HEK293 (cell line): ENCODE data around the gene LMOD1.

Experiments
- CTCF ChIA-PET: fragments of 350-600 bp; formaldehyde crosslinking; extraction: SDS; loops from one replicate; lab custom pipeline; 2021; ENCODE audit warnings: antibody characterized with exemption; lab: Yijun Ruan, JAX
- POLR2A ChIA-PET: fragments of 300-600 bp; formaldehyde crosslinking; extraction: SDS; loops from one replicate; lab custom pipeline; 2020; ENCODE audit warnings: antibody characterized with exemption, inconsistent platforms; lab: Yijun Ruan, JAX
- H3K27ac ChIP-seq: fragments of 200-500 bp; sonication (Bioruptor generic); 2 replicates; pipeline ENCODE4 v1.5.1; 2014; ENCODE audit warnings: low read depth, low read length, control low read depth, inconsistent platforms; ENCODE audit errors: extremely low read depth
- H3K36me3 ChIP-seq, 2 experiments: fragments of 200-500 bp in 1 of 2; sonication (Bioruptor generic) in 1 of 2; 1 replicate in 1 of 2; 2 replicates in 1 of 2; pipeline ENCODE4 v1.5.1; 2014 to 2017; ENCODE audit warnings: inconsistent platforms in 2 of 2, low read length in 2 of 2; ENCODE audit not compliant: control insufficient read depth in 2 of 2, insufficient read depth in 1 of 2
- H3K4me1 ChIP-seq: fragments of 200-500 bp; sonication (Bioruptor generic); 2 replicates; pipeline ENCODE4 v1.5.1; 2014; ENCODE audit warnings: mild to moderate bottlenecking, low read length, inconsistent platforms; ENCODE audit not compliant: control insufficient read depth, insufficient read depth
- H3K4me3 ChIP-seq: 2 replicates; pipeline ENCODE4 v1.5.1; 2011; ENCODE audit warnings: low read depth, mild to moderate bottlenecking, control low read depth, low read length, moderate library complexity
- H3K9me3 ChIP-seq: fragments of 200-500 bp; sonication (Bioruptor generic); 2 replicates; pipeline ENCODE4 v1.5.1; 2014; ENCODE audit warnings: low read depth, low read length, inconsistent platforms; ENCODE audit not compliant: control insufficient read depth, insufficient read depth
- GFI1B ChIP-seq: fragments of 450-650 bp; formaldehyde crosslinking; IDR thresholded peaks from 2 replicates; pipeline ENCODE4 v1.5.1; 2016; ENCODE audit warnings: missing biosample characterization, missing genetic modification characterization
- HOXD13 ChIP-seq: sonication (generic); formaldehyde crosslinking; IDR thresholded peaks from 2 replicates; pipeline ENCODE4 v1.8.0; 2022; ENCODE audit warnings: missing genetic modification reagents, borderline replicate concordance
- KLF8 ChIP-seq: fragments of 450-650 bp; formaldehyde crosslinking; IDR thresholded peaks from 2 replicates; pipeline ENCODE4 v1.5.1; 2016; ENCODE audit warnings: missing biosample characterization, missing genetic modification characterization
- RBAK ChIP-seq: fragments of 450-650 bp; formaldehyde crosslinking; IDR thresholded peaks from 2 replicates; pipeline ENCODE4 v1.5.1; 2016; ENCODE audit warnings: missing biosample characterization, missing genetic modification characterization
- SP3 ChIP-seq: fragments of 450-650 bp; formaldehyde crosslinking; IDR thresholded peaks from 2 replicates; pipeline ENCODE4 v1.5.1; 2016; ENCODE audit warnings: missing biosample characterization, missing genetic modification characterization
- ZBTB1 ChIP-seq: fragments of 450-650 bp; formaldehyde crosslinking; IDR thresholded peaks from 2 replicates; pipeline ENCODE4 v1.5.1; 2016; ENCODE audit warnings: missing biosample characterization, missing genetic modification characterization
- ZBTB17 ChIP-seq: fragments of 450-650 bp; formaldehyde crosslinking; IDR thresholded peaks from 2 replicates; pipeline ENCODE4 v1.5.1; 2016; ENCODE audit warnings: missing biosample characterization, missing genetic modification characterization
- ZEB2 ChIP-seq: fragments of 450-650 bp; formaldehyde crosslinking; IDR thresholded peaks from 2 replicates; pipeline ENCODE4 v1.5.1; 2016; ENCODE audit warnings: missing biosample characterization, missing genetic modification characterization
- ZNF133 ChIP-seq: fragments of 450-650 bp; formaldehyde crosslinking; IDR thresholded peaks from 2 replicates; pipeline ENCODE4 v1.5.1; 2016; ENCODE audit warnings: missing biosample characterization, missing genetic modification characterization
- ZNF2 ChIP-seq: fragments of 450-650 bp; formaldehyde crosslinking; IDR thresholded peaks from 2 replicates; pipeline ENCODE4 v1.5.1; 2016; ENCODE audit warnings: missing biosample characterization, missing genetic modification characterization
- ZNF221 ChIP-seq: fragments of 450-650 bp; formaldehyde crosslinking; IDR thresholded peaks from 2 replicates; pipeline ENCODE4 v1.5.1; 2017; ENCODE audit warnings: missing biosample characterization, missing genetic modification characterization, borderline replicate concordance
- ZNF24 ChIP-seq: fragments of 450-650 bp; formaldehyde crosslinking; IDR thresholded peaks from 2 replicates; pipeline ENCODE4 v1.5.1; 2016; ENCODE audit warnings: missing biosample characterization, missing genetic modification characterization
- ZNF248 ChIP-seq: fragments of 450-650 bp; formaldehyde crosslinking; IDR thresholded peaks from 2 replicates; pipeline ENCODE4 v1.5.1; 2017; ENCODE audit warnings: missing biosample characterization, missing genetic modification characterization
- ZNF324 ChIP-seq: fragments of 450-650 bp; formaldehyde crosslinking; IDR thresholded peaks from 2 replicates; pipeline ENCODE4 v1.5.1; 2016; ENCODE audit warnings: missing biosample characterization, missing genetic modification characterization
- ZNF350 ChIP-seq: fragments of 450-650 bp; formaldehyde crosslinking; IDR thresholded peaks from 2 replicates; pipeline ENCODE4 v1.5.0; 2017; ENCODE audit warnings: missing biosample characterization, mild to moderate bottlenecking, missing genetic modification characterization
- ZNF366 ChIP-seq: fragments of 450-650 bp; formaldehyde crosslinking; conservative IDR thresholded peaks from 2 replicates; pipeline ENCODE4 v1.5.1; 2016; ENCODE audit warnings: missing biosample characterization, missing genetic modification characterization
- ZNF423 ChIP-seq: fragments of 450-650 bp; formaldehyde crosslinking; IDR thresholded peaks from 2 replicates; pipeline ENCODE4 v1.5.1; 2016; ENCODE audit warnings: missing biosample characterization, missing genetic modification characterization
- ZNF571 ChIP-seq: fragments of 450-650 bp; formaldehyde crosslinking; IDR thresholded peaks from 2 replicates; pipeline ENCODE4 v1.5.0; 2017; ENCODE audit warnings: missing biosample characterization, missing genetic modification characterization
- ZNF600 ChIP-seq: fragments of 450-650 bp; formaldehyde crosslinking; IDR thresholded peaks from 2 replicates; pipeline ENCODE4 v1.5.1; 2016; ENCODE audit warnings: missing biosample characterization, missing genetic modification characterization
- ZNF629 ChIP-seq: fragments of 450-650 bp; formaldehyde crosslinking; IDR thresholded peaks from 2 replicates; pipeline ENCODE4 v1.5.1; 2017; ENCODE audit warnings: missing biosample characterization, missing genetic modification characterization
- ZNF670 ChIP-seq: fragments of 450-650 bp; formaldehyde crosslinking; IDR thresholded peaks from 2 replicates; pipeline ENCODE4 v1.5.1; 2016; ENCODE audit warnings: missing biosample characterization, missing genetic modification characterization, low read depth
- ZSCAN30 ChIP-seq: fragments of 450-650 bp; IDR thresholded peaks from 2 replicates; pipeline ENCODE4 v1.5.1; 2018; ENCODE audit warnings: missing biosample characterization, mild to moderate bottlenecking, missing genetic modification characterization, moderate library complexity
- TF ChIP-seq, protein P1 (sequence below): fragments of 450-650 bp; formaldehyde crosslinking; IDR thresholded peaks from 2 replicates; pipeline ENCODE4 v1.5.1; 2016; ENCODE audit warnings: missing biosample characterization, missing genetic modification characterization
- TF ChIP-seq, protein P2 (sequence below): fragments of 450-650 bp; formaldehyde crosslinking; IDR thresholded peaks from 2 replicates; pipeline ENCODE4 v1.5.1; 2017; ENCODE audit warnings: missing biosample characterization, missing genetic modification characterization
- TF ChIP-seq, protein P3 (sequence below): fragments of 450-650 bp; formaldehyde crosslinking; IDR thresholded peaks from 2 replicates; pipeline ENCODE4 v1.5.1; 2017; ENCODE audit warnings: missing biosample characterization, missing genetic modification characterization
- TF ChIP-seq, protein P4 (sequence below): fragments of 450-650 bp; formaldehyde crosslinking; IDR thresholded peaks from 2 replicates; pipeline ENCODE4 v1.5.1; 2016; ENCODE audit warnings: missing biosample characterization, missing genetic modification characterization
- TF ChIP-seq, protein P5 (sequence below): fragments of 450-650 bp; formaldehyde crosslinking; IDR thresholded peaks from 2 replicates; pipeline ENCODE4 v1.5.1; 2016; ENCODE audit warnings: missing biosample characterization, missing genetic modification characterization

Gene LMOD1

DNA sequence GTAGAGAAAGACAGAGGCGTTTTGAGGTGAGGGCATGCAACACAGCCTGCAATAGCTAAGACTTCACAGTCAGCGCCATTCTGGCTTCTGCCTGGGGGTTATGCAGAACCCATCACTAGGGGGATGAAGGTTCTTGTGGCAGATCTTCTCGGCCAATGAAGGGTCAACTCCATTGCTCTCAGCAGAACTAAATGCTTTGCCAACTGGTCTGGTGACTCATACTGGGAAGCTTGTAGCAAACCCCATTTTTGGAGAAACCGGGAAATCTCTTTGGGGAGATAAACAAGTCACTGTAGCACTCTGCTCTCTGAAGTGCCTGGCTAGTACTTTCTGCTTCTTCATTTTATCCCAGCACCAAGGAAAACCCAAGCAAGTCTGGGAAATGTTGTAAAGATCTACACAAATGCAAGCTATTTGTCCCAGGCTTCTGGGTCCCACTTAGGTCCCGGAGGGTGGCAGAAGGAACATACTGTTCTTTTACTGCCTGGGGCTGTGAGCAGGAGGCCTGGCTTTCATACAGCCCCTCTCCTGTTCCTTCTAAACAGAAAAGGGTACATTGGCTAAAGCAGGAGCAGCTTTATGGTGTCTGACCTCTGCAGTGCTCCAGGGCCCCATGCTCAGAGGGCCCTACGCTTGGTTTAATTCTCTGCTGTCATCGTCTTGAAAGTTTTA is 28.9 kb downstream of the LMOD1 start:
- H3K36me3 ChIP-seq, result no peaks in the 10 kb centered on the region
- no peak for TF ChIP-seq ZBTB1 (tag by site-specific recombination)
- TF ChIP-seq RBAK (tag by site-specific recombination), result no peak
- TF ChIP-seq HOXD13 (CRISPR knock-in tag), result no peak
- TF ChIP-seq ZBTB17 (tag by site-specific recombination), result no peak
- no peak for TF ChIP-seq ZNF350 (tag by site-specific recombination)
- no peak for TF ChIP-seq ZNF248 (tag by site-specific recombination)
- no peak for TF ChIP-seq ZNF221 (tag by site-specific recombination)
- no peak for TF ChIP-seq ZNF366 (tag by site-specific recombination)
- TF ChIP-seq KLF8 (tag by site-specific recombination), result no peak
- TF ChIP-seq ZNF24 (tag by site-specific recombination), result no peak
- TF ChIP-seq, protein P1, sequence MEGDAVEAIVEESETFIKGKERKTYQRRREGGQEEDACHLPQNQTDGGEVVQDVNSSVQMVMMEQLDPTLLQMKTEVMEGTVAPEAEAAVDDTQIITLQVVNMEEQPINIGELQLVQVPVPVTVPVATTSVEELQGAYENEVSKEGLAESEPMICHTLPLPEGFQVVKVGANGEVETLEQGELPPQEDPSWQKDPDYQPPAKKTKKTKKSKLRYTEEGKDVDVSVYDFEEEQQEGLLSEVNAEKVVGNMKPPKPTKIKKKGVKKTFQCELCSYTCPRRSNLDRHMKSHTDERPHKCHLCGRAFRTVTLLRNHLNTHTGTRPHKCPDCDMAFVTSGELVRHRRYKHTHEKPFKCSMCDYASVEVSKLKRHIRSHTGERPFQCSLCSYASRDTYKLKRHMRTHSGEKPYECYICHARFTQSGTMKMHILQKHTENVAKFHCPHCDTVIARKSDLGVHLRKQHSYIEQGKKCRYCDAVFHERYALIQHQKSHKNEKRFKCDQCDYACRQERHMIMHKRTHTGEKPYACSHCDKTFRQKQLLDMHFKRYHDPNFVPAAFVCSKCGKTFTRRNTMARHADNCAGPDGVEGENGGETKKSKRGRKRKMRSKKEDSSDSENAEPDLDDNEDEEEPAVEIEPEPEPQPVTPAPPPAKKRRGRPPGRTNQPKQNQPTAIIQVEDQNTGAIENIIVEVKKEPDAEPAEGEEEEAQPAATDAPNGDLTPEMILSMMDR (tag by site-specific recombination), result no peak
- no peaks in the 10 kb centered on the region for H3K9me3 ChIP-seq
- H3K4me1 ChIP-seq, result no peaks in the 10 kb centered on the region
- H3K4me3 ChIP-seq, result no peak overlapping the region
- CTCF ChIA-PET, result interaction anchor here (0.6 to 1.5 kb wide), 5 partner anchors 9 to 411 kb away, joined by 3 to 7 read pairs (median 3); partner anchors contain the start of gene CSRP1
- no peak overlapping the region for H3K27ac ChIP-seq
- POLR2A ChIA-PET, result interaction anchor here (1.8 kb wide), 1 partner anchor 29 kb away, joined by 6 read pairs; the partner anchor contains the start of gene LMOD1

DNA sequence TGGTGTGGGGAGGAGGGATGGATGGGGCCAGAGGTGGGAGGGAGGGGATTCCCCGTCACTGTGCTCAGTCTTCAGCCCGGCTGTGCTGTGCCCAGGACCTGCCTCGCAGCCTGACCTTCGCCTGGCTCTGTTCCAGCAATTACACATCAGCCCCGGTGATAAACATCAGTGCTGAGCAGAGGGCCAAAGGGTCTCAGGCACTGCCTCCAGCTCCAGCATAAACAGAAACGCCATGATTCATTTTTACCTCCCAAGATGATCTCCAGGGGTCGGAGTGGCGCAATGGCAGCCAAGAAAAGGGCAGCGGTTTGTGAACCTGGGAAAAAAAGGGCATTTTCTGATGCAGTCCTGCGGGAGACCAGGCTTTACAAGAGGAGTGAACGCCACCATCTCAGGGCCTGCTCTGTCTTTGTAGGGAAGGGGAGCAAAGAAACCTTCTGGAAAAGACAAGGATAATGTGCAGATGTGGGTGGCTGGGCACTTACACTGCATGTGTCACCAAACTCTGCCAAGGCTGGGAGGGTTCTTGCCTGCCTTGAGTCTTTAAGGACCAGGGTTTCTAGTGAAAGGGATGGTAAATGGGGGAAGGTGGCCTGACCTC is 29.6 kb downstream of the LMOD1 start:
- H3K27ac ChIP-seq, result no peak overlapping the region
- H3K9me3 ChIP-seq, result no peaks in the 10 kb centered on the region
- TF ChIP-seq, protein P2, sequence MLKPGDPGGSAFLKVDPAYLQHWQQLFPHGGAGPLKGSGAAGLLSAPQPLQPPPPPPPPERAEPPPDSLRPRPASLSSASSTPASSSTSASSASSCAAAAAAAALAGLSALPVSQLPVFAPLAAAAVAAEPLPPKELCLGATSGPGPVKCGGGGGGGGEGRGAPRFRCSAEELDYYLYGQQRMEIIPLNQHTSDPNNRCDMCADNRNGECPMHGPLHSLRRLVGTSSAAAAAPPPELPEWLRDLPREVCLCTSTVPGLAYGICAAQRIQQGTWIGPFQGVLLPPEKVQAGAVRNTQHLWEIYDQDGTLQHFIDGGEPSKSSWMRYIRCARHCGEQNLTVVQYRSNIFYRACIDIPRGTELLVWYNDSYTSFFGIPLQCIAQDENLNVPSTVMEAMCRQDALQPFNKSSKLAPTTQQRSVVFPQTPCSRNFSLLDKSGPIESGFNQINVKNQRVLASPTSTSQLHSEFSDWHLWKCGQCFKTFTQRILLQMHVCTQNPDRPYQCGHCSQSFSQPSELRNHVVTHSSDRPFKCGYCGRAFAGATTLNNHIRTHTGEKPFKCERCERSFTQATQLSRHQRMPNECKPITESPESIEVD (tag by site-specific recombination), result no peak
- TF ChIP-seq ZNF670 (tag by site-specific recombination), result no peak
- TF ChIP-seq ZNF2, result no peak
- TF ChIP-seq, protein P3, sequence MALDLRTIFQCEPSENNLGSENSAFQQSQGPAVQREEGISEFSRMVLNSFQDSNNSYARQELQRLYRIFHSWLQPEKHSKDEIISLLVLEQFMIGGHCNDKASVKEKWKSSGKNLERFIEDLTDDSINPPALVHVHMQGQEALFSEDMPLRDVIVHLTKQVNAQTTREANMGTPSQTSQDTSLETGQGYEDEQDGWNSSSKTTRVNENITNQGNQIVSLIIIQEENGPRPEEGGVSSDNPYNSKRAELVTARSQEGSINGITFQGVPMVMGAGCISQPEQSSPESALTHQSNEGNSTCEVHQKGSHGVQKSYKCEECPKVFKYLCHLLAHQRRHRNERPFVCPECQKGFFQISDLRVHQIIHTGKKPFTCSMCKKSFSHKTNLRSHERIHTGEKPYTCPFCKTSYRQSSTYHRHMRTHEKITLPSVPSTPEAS, result no peak
- no peak for TF ChIP-seq GFI1B (tag by site-specific recombination)
- peak; percentile 49; the same call in 1 of the 2 replicates for TF ChIP-seq ZNF629
- TF ChIP-seq, protein P4, sequence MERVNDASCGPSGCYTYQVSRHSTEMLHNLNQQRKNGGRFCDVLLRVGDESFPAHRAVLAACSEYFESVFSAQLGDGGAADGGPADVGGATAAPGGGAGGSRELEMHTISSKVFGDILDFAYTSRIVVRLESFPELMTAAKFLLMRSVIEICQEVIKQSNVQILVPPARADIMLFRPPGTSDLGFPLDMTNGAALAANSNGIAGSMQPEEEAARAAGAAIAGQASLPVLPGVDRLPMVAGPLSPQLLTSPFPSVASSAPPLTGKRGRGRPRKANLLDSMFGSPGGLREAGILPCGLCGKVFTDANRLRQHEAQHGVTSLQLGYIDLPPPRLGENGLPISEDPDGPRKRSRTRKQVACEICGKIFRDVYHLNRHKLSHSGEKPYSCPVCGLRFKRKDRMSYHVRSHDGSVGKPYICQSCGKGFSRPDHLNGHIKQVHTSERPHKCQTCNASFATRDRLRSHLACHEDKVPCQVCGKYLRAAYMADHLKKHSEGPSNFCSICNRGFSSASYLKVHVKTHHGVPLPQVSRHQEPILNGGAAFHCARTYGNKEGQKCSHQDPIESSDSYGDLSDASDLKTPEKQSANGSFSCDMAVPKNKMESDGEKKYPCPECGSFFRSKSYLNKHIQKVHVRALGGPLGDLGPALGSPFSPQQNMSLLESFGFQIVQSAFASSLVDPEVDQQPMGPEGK (tag by site-specific recombination), result peak; percentile 38; the same call in 1 of the 2 replicates
- TF ChIP-seq SP3 (tag by site-specific recombination), result no peak
- TF ChIP-seq ZEB2, result 0 out of 2 replicates have a peak, but pooled peaks have one; percentile 33
- TF ChIP-seq ZSCAN30, result no peak
- TF ChIP-seq ZNF133 (tag by site-specific recombination), result no peak
- TF ChIP-seq ZNF600 (tag by site-specific recombination), result 0 out of 2 replicates have a peak, but pooled peaks have one; percentile 61
- no peak for TF ChIP-seq ZNF324
- TF ChIP-seq, protein P5, sequence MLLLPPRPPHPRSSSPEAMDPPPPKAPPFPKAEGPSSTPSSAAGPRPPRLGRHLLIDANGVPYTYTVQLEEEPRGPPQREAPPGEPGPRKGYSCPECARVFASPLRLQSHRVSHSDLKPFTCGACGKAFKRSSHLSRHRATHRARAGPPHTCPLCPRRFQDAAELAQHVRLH (tag by site-specific recombination), result no peak
- TF ChIP-seq ZNF571 (tag by site-specific recombination), result no peak
- TF ChIP-seq ZNF423 (tag by site-specific recombination), result no peak

More for the DNA sequence above, 29.6 kb downstream of the LMOD1 start:
- Histone ChIP-seq H3K4me1 (no peaks in the 10 kb centered on the region), H3K36me3 (no peaks in the 10 kb centered on the region), H3K4me3 (no peak overlapping the region)
- ChIA-PET POLR2A (interaction anchor here (0.7 to 0.9 kb wide), 2 partner anchors 36 to 39 kb away, joined by 3 read pairs; partner anchors contain the start of gene TIMM17A), CTCF (interaction anchor here (0.7 to 4.6 kb wide), 5 partner anchors 8 to 29 kb away, joined by 3 to 24 read pairs (median 4); no protein-coding TSS in a partner anchor)
